ENCODE data around the gene FGF21.
"Not testable (repeated sequence)": the region's sequence is repeated elsewhere in the genome, so short reads cannot be mapped to it uniquely, and the experiment has no call there.

FGF21 gene

GRCh38 chr19:48715681-48716171 is 39.6 kb upstream of the FGF21 start:
- no peak for DNase-seq (ENCODE audit: low read depth, low spot score)
- H3K9ac ChIP-seq (ENCODE audit: insufficient read length) = peak overlapping the region; percentile 60

GRCh38 chr19:48716562-48717291 is 38.6 kb upstream of the FGF21 start:
- Histone ChIP-seq H3K9me3 (ENCODE audit: low read depth, low read length) (no peaks in the 10 kb centered on the region), H3K4me3 (peak overlapping the region; percentile 76), H3K9ac (ENCODE audit: insufficient read length) (peak overlapping the region; percentile 52), H3K27ac (peak overlapping the region; percentile 81), H3K36me3 (ENCODE audit: insufficient read depth, low read length) (peaks cover 5% of the 10 kb centered on the region; the same call in 1 of the 2 replicates)
- DNase-seq (ENCODE audit: low read depth, low spot score) = peak; percentile 24
- TF ChIP-seq EZH2 (IDR thresholded peaks at IDR 0.05) (no peak), POLR2AphosphoS5 (IDR thresholded peaks at IDR 0.05; ENCODE audit: borderline replicate concordance, low read depth, low read length) (peak; percentile 57; the same call in 1 of the 2 replicates), FOXP2 (optimal IDR thresholded peaks at IDR 0.05; ENCODE audit: control extremely low read depth, extremely low read length, insufficient read depth) (peak; percentile 71)

More at GRCh38 chr19:48715681-48716171, 39.6 kb upstream of the FGF21 start:
- Histone ChIP-seq H3K27ac (peak overlapping the region; percentile 81), H3K9me3 (ENCODE audit: low read depth, low read length) (no peaks in the 10 kb centered on the region), H3K4me3 (peak overlapping the region; percentile 76), H3K36me3 (ENCODE audit: insufficient read depth, low read length) (peaks cover 5% of the 10 kb centered on the region; the same call in 1 of the 2 replicates)
- peak; percentile 17; the same call in 1 of the 2 replicates for TF ChIP-seq POLR2AphosphoS5 (IDR thresholded peaks at IDR 0.05; ENCODE audit: borderline replicate concordance, low read depth, low read length)
- no peak for TF ChIP-seq FOXP2 (optimal IDR thresholded peaks at IDR 0.05; ENCODE audit: control extremely low read depth, extremely low read length, insufficient read depth)
- no peak for TF ChIP-seq EZH2 (IDR thresholded peaks at IDR 0.05)

GRCh38 chr19:48718106-48718505 is 37.2 kb upstream of the FGF21 start:
- H3K4me3 ChIP-seq; H3K9ac ChIP-seq (ENCODE audit: insufficient read length); H3K27ac ChIP-seq: not testable (repeated sequence)

GRCh38 chr19:48718711-48719231 is 36.6 kb upstream of the FGF21 start:
- no peak for TF ChIP-seq POLR2AphosphoS5 (IDR thresholded peaks at IDR 0.05; ENCODE audit: borderline replicate concordance, low read depth, low read length)
- no peak for TF ChIP-seq EZH2 (IDR thresholded peaks at IDR 0.05)
- no peak for TF ChIP-seq FOXP2 (optimal IDR thresholded peaks at IDR 0.05; ENCODE audit: control extremely low read depth, extremely low read length, insufficient read depth)
- no peak for DNase-seq (ENCODE audit: low read depth, low spot score)
- H3K9ac ChIP-seq (ENCODE audit: insufficient read length) = no peak overlapping the region

More at GRCh38 chr19:48718106-48718505, 37.2 kb upstream of the FGF21 start:
- H3K36me3 ChIP-seq (ENCODE audit: insufficient read depth, low read length); H3K9me3 ChIP-seq (ENCODE audit: low read depth, low read length); DNase-seq (ENCODE audit: low read depth, low spot score): not testable (repeated sequence)

GRCh38 chr19:48719263-48720171 is 35.8 kb upstream of the FGF21 start, which contains the start of gene MAMSTR:
Gene MAMSTR, minus strand, starts transcription at chr19:48719725. Its CDS starts 694 bp downstream, at chr19:48719031.
- DNase-seq (ENCODE audit: low read depth, low spot score) = no peak
- no peaks in the 10 kb centered on the region for H3K36me3 ChIP-seq (ENCODE audit: insufficient read depth, low read length)
- peak within 1 kb of the TSS; percentile 12 for H3K9ac ChIP-seq (ENCODE audit: insufficient read length)
- no peak for TF ChIP-seq POLR2AphosphoS5 (IDR thresholded peaks at IDR 0.05; ENCODE audit: borderline replicate concordance, low read depth, low read length)
- no peak for TF ChIP-seq FOXP2 (optimal IDR thresholded peaks at IDR 0.05; ENCODE audit: control extremely low read depth, extremely low read length, insufficient read depth)
- TF ChIP-seq EZH2 (IDR thresholded peaks at IDR 0.05) = no peak
- peak within 1 kb of the TSS; percentile 76 for H3K27ac ChIP-seq
- peak within 1 kb of the TSS; percentile 93 for H3K4me3 ChIP-seq
- no peaks in the 10 kb centered on the region for H3K9me3 ChIP-seq (ENCODE audit: low read depth, low read length)

More at GRCh38 chr19:48718711-48719231, 36.6 kb upstream of the FGF21 start:
- Histone ChIP-seq H3K9me3 (ENCODE audit: low read depth, low read length) (no peaks in the 10 kb centered on the region), H3K36me3 (ENCODE audit: insufficient read depth, low read length) (no peaks in the 10 kb centered on the region), H3K4me3 (no peak overlapping the region), H3K27ac (0 out of 2 replicates have a peak overlapping the region, but pooled peaks have one; percentile 53)

GRCh38 chr19:48720251-48720612 is 35.1 kb upstream of the FGF21 start:
- DNase-seq (ENCODE audit: low read depth, low spot score) = no peak
- H3K27ac ChIP-seq = peak overlapping the region; percentile 76
- H3K4me3 ChIP-seq = peak overlapping the region; percentile 93
- no peaks in the 10 kb centered on the region for H3K36me3 ChIP-seq (ENCODE audit: insufficient read depth, low read length)
- no peak overlapping the region for H3K9ac ChIP-seq (ENCODE audit: insufficient read length)
- no peaks in the 10 kb centered on the region for H3K9me3 ChIP-seq (ENCODE audit: low read depth, low read length)
- TF ChIP-seq POLR2AphosphoS5 (IDR thresholded peaks at IDR 0.05; ENCODE audit: borderline replicate concordance, low read depth, low read length) (no peak), FOXP2 (optimal IDR thresholded peaks at IDR 0.05; ENCODE audit: control extremely low read depth, extremely low read length, insufficient read depth) (no peak), EZH2 (IDR thresholded peaks at IDR 0.05) (no peak)

GRCh38 chr19:48720613-48721296 is 34.6 kb upstream of the FGF21 start:
- TF ChIP-seq FOXP2 (optimal IDR thresholded peaks at IDR 0.05; ENCODE audit: control extremely low read depth, extremely low read length, insufficient read depth) (no peak), POLR2AphosphoS5 (IDR thresholded peaks at IDR 0.05; ENCODE audit: borderline replicate concordance, low read depth, low read length) (peak; percentile 51), EZH2 (IDR thresholded peaks at IDR 0.05) (no peak)

More at GRCh38 chr19:48720613-48721296, 34.6 kb upstream of the FGF21 start:
- Histone ChIP-seq H3K9ac (ENCODE audit: insufficient read length) (peak overlapping the region; percentile 62), H3K4me3 (peak overlapping the region; percentile 93), H3K36me3 (ENCODE audit: insufficient read depth, low read length) (no peaks in the 10 kb centered on the region), H3K27ac (peak overlapping the region; percentile 74), H3K9me3 (ENCODE audit: low read depth, low read length) (no peaks in the 10 kb centered on the region)
- peak; percentile 98 for DNase-seq (ENCODE audit: low read depth, low spot score)

All from SK-N-MC (cell line).